ENCODE data around the gene EVX1. TPM values are rescaled to one million over a fixed set of nuclear protein-coding genes. Genes with fewer than 3 reads are reported as not detected.

Gene EVX1
- total RNA-seq, 2 experiments from 2014 or later, result not detected

DNA sequence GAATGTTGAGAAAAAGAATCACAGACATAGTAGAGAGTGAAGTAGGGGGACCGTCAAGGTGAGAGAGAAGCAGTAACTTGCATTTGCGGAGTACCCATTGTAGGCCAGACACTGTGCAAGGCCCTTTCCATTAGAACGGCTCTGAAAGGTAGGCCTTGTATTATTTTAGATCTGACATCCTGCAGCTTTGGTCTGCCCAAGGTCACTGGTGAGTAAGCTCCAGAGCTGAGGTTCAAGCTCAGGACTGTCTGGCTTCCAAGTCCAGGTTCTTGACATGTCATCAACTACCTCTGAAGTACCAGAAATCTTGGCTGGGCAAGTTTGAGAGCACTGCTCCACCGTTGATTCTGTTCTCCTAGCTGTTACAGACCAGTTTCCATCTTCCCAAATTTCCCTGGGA lies 13.2 kb upstream of the EVX1 start:
- DNase-seq (no peak), ATAC-seq (no peak)
- TF ChIP-seq, protein P1, sequence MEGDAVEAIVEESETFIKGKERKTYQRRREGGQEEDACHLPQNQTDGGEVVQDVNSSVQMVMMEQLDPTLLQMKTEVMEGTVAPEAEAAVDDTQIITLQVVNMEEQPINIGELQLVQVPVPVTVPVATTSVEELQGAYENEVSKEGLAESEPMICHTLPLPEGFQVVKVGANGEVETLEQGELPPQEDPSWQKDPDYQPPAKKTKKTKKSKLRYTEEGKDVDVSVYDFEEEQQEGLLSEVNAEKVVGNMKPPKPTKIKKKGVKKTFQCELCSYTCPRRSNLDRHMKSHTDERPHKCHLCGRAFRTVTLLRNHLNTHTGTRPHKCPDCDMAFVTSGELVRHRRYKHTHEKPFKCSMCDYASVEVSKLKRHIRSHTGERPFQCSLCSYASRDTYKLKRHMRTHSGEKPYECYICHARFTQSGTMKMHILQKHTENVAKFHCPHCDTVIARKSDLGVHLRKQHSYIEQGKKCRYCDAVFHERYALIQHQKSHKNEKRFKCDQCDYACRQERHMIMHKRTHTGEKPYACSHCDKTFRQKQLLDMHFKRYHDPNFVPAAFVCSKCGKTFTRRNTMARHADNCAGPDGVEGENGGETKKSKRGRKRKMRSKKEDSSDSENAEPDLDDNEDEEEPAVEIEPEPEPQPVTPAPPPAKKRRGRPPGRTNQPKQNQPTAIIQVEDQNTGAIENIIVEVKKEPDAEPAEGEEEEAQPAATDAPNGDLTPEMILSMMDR (IDR thresholded peaks at IDR 0.05), result no peak
- intact Hi-C loops (cut with micrococcal nuclease), result no loop called here
- Mint-ChIP-seq H3K4me1 (ENCODE audit: low read depth) (no peaks in the 10 kb centered on the region), H3K4me3 (no peak overlapping the region), H3K9me3 (no peaks in the 10 kb centered on the region), H3K27ac (no peak overlapping the region), H3K36me3 (ENCODE audit: low read depth) (no peaks in the 10 kb centered on the region), H3K27me3 (peaks cover 41% of the 10 kb centered on the region)
- ChIA-PET CTCF (interaction anchor here (0.6 to 4.8 kb wide), 4 partner anchors 19 to 50 kb away, joined by 3 to 20 read pairs (median 4); no protein-coding TSS in a partner anchor), POLR2A (no interaction called here)

DNA sequence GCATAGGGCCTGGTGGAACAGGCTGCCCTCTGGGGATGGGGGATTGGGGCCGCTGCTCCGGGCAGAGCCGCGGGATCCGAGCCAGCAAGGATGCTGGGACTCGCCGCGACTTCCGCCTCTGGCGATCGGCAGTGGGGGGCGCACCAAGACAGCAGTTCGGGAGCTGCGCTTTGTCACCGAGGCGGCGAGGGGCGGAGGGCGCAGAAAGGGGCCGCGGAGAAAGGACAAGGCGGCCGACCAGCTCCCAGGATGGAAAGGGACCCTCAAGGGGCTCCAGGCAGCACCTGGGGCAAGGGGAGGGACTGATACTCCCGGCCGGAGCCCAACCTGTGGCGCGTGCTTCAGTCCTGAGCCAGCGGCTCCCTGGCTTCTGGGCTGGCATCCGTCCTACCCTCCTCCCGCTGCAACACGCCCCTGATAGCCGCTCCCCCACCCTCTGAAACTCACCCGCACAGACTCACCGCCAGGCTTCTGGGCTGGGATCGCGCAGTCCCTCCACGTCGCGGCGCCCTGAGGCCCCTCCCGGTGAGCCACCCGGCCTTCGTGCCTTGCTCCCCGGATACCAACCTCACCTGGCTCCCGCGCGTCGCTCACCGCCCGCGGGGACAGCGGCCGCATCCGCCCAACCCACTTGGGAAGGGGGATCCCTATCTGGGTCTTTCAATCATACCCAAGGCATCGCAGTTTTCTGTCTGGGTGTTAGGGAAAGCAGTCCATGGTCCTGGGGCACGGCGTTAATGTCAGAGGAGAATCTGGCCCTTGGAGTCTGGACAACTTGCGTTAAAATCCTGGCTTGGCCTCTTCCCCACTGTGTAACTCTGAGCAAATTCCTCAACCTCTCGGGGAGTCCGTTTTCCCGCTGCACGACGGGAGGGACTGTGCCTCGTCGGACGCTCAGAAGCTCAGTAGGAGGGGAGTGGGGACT lies 7.0 kb upstream of the EVX1 start:
- TF ChIP-seq, protein P1 (IDR thresholded peaks at IDR 0.05), result no peak
- peak; percentile 44 for DNase-seq
- Mint-ChIP-seq H3K36me3 (ENCODE audit: low read depth) (no peaks in the 10 kb centered on the region), H3K9me3 (no peaks in the 10 kb centered on the region), H3K4me3 (peak overlapping the region; percentile 17), H3K27me3 (peaks cover 61% of the 10 kb centered on the region), H3K4me1 (ENCODE audit: low read depth) (peaks cover 10% of the 10 kb centered on the region), H3K27ac (no peak overlapping the region)
- ChIA-PET CTCF (interaction anchor here (1.4 kb wide), 2 partner anchors 11 to 40 kb away, joined by 3 to 4 read pairs; no protein-coding TSS in a partner anchor), POLR2A (interaction anchor here (1.4 kb wide), 1 partner anchor 19 kb away, joined by 3 read pairs; no protein-coding TSS in a partner anchor)
- intact Hi-C loops (cut with micrococcal nuclease), result no loop called here
- ATAC-seq, result peak; percentile 46

DNA sequence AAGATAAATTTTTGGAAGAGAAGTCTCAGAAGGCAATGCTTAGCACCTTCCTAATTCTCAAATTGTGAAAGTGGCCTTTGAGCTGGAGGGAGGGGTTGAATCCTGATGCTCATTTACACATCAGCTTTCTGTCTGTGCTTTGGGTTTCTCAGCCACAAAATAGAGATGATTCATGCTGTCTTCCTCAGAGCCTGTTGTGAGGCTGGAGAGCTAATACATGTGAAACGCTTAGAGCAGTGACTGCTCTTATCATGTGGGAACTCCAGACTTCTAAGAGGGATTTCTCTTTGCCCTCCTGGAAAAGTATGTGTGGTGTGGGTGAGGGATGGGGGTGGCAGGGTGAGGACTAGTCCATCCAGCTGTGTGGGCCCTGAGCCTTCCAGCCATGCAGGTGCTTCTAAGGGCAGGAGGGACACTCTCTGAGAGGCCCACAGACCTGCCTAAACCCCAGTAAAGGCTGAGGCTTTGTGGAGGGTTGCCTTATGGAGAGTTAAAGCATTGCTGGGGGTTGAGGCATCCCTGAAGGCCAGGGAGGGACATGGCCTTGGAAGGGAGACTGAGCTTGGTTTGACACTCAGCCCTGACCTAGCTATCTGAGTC lies 4.8 kb upstream of the EVX1 start:
- POLR2A ChIA-PET, result interaction anchor here (0.9 kb wide), 1 partner anchor 22 kb away, joined by 3 read pairs; no protein-coding TSS in a partner anchor
- DNase-seq, result no peak

DNA sequence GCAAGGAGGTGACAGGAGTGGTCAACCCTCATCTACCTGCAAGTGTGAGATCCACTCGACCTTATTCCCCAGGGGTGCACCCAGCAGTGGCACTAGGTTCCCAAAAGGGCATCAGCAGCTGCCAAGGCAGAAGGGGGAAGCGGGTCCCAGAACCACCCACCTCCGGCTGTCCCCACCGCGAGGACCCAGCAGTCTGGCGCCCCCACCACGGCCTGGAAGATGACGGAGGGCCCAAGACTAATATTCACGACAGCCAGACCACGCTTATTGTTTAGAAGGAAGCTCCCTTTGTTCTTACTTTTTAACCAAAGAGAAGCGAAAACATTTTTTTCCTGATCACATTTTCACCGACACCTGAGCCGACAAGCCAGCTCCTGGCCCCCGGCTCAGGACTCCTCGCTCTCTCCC lies 3.6 kb upstream of the EVX1 start:
- TF ChIP-seq, protein P1 (IDR thresholded peaks at IDR 0.05), result no peak
- Mint-ChIP-seq H3K4me1 (ENCODE audit: low read depth) (peaks cover 24% of the 10 kb centered on the region), H3K9me3 (no peaks in the 10 kb centered on the region), H3K27ac (no peak overlapping the region), H3K4me3 (no peak overlapping the region), H3K27me3 (peaks cover 81% of the 10 kb centered on the region), H3K36me3 (ENCODE audit: low read depth) (no peaks in the 10 kb centered on the region)
- ATAC-seq (no peak), DNase-seq (no peak)
- ChIA-PET CTCF (interaction anchor here (1.6 kb wide), 1 partner anchor 43 kb away, joined by 5 read pairs; no protein-coding TSS in a partner anchor), POLR2A (interaction anchor here (0.9 to 1.4 kb wide), 2 partner anchors 8 to 47 kb away, joined by 3 to 4 read pairs; no protein-coding TSS in a partner anchor)
- intact Hi-C loops (cut with micrococcal nuclease), result no loop called here

More for the DNA sequence above, 4.8 kb upstream of the EVX1 start:
- Mint-ChIP-seq H3K4me1 (ENCODE audit: low read depth) (peaks cover 19% of the 10 kb centered on the region), H3K27me3 (peaks cover 81% of the 10 kb centered on the region), H3K4me3 (no peak overlapping the region), H3K27ac (no peak overlapping the region), H3K36me3 (ENCODE audit: low read depth) (no peaks in the 10 kb centered on the region), H3K9me3 (no peaks in the 10 kb centered on the region)
- TF ChIP-seq, protein P1 (IDR thresholded peaks at IDR 0.05), result no peak
- peak; percentile 64 for ATAC-seq
- intact Hi-C loops (cut with micrococcal nuclease), result no loop called here
- CTCF ChIA-PET, result interaction anchor here (1.1 to 1.9 kb wide), 3 partner anchors 28 to 339 kb away, joined by 3 to 9 read pairs (median 4); no protein-coding TSS in a partner anchor
